ENCODE data around the gene RAD9A.

The RAD9A gene

DNA sequence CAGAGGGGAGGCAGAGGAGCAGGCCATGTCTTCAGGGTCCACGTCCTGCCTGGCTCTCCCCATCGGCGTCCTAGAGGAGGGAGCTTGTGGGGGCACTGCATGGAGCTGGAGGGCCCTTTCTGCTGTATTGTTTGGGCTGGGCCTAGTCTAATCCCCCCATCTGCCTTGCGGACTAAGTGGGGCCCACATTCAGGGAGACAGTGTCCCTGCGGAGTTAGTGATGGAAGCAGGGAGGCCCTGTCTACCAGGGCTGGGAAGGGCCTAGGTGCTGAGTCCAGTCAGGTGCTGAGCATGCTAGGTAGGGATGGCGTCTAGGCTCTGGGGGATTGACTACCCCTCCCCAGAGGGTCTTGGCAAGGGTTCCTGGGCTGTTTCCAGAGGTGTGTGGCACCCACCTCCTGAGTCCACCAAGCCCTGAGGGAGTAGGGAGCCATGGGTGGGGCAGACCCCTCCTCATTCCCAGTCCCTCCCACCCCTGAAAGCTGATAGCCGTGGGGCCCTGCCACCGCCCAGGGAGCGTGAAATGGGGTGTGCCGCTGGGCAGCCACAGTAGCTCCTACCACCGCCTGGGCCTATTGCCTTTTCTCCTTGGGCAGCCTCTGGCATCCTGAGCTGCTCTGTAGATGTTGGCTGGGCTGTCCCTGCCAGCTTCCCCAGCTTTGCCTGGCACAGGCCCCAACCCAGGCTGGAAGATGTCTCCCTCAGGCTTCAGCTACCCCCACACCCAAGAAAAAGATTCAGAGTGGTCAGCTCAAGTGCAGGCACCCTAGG, 36.6 kb upstream of the RAD9A start:
- TF ChIP-seq, protein P1, sequence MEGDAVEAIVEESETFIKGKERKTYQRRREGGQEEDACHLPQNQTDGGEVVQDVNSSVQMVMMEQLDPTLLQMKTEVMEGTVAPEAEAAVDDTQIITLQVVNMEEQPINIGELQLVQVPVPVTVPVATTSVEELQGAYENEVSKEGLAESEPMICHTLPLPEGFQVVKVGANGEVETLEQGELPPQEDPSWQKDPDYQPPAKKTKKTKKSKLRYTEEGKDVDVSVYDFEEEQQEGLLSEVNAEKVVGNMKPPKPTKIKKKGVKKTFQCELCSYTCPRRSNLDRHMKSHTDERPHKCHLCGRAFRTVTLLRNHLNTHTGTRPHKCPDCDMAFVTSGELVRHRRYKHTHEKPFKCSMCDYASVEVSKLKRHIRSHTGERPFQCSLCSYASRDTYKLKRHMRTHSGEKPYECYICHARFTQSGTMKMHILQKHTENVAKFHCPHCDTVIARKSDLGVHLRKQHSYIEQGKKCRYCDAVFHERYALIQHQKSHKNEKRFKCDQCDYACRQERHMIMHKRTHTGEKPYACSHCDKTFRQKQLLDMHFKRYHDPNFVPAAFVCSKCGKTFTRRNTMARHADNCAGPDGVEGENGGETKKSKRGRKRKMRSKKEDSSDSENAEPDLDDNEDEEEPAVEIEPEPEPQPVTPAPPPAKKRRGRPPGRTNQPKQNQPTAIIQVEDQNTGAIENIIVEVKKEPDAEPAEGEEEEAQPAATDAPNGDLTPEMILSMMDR (conservative IDR thresholded peaks at IDR 0.05): no peak
- H3K27ac ChIP-seq: peak overlapping the region; percentile 96; the same call in 1 of the 2 replicates

DNA sequence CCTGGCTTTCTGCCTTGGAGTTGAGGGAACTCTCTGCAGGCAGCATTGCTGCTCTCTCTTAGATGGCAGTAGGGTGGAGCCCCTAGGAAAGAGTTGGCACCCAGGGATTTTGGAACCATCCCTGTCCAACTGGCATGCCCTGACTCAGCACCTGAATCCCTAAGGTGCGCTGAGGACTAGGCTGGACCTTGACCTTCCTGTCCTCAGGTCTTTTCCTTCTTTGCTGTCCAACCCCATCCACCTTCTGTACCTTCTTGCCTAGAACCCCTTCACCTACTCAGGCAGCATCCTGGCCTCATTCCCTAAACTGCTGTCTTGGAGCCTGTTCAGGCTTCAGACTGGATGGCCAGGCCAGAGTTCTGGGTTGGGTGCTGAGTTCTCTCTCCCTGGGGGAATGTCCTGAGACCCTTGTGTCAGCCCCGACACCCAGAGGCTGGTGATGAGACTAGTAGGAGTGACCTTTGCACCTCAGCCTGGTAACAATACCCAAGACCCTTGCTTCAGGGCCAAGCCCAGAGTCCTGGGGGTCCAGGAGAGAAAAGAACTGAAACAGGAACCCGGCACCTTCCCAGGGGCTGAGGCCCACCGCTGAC, 35.9 kb upstream of the RAD9A start:
- TF ChIP-seq, protein P1 (conservative IDR thresholded peaks at IDR 0.05): no peak
- H3K27ac ChIP-seq: peak overlapping the region; percentile 96; the same call in 1 of the 2 replicates

DNA sequence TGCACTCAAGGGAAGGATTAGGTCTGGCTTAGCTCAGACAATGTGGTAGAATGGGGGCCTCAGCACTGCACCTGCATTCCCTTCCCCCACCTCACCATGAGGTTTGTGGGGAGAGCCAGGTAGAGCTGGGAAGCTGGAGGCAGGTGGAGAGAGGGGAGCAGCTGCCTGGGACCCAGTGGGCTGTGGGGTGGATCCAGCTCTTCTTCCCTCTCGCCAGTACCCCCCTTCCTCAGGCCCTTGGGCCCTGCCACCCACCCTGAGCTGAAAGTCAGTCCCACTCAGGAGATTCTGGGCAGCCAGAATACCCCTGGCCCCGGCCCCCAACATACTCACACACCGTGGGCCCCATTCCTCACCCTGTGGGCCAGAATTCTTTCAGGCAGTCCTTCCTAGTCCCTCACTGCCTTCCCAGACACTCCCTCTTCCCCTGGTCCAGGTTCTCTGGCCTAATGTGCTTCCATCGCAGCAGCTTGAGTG, 35.4 kb upstream of the RAD9A start:
- TF ChIP-seq, protein P1 (conservative IDR thresholded peaks at IDR 0.05): no peak
- no peak overlapping the region for H3K27ac ChIP-seq

DNA sequence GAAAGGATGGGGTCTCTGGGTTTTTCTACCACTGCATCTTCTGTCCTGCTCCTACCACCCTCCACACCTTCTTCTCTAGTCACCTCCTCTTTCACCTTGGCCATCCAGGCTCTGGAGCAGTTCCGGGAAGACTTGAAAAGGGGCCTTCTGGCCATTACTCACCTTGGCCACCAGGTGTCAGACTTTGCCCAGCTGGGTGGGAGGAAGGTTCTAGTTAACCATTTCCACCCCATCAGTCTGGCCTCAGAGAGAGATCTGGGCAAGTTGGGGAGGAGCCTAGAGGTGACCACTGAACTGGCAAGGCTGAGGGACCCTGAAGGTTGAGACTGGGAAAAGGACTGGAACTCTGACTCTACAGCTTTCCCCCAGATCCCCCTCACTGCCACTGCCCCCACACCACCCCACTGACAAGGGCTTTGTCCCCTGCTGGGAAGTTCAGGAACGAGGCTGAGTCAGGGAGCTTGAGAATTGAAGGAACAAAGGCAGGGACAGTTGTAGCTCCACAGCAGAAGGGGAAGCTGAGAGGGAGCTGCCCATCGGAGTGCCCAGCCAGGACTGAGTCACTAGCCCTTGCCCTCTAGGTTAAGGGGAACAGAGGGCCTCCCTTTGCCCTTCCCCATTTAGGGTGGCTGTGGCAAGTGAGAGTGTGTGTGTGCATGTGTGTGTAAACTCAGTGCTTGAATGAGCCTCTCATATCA, 34.8 kb upstream of the RAD9A start:
- no peak overlapping the region for H3K27ac ChIP-seq

DNA sequence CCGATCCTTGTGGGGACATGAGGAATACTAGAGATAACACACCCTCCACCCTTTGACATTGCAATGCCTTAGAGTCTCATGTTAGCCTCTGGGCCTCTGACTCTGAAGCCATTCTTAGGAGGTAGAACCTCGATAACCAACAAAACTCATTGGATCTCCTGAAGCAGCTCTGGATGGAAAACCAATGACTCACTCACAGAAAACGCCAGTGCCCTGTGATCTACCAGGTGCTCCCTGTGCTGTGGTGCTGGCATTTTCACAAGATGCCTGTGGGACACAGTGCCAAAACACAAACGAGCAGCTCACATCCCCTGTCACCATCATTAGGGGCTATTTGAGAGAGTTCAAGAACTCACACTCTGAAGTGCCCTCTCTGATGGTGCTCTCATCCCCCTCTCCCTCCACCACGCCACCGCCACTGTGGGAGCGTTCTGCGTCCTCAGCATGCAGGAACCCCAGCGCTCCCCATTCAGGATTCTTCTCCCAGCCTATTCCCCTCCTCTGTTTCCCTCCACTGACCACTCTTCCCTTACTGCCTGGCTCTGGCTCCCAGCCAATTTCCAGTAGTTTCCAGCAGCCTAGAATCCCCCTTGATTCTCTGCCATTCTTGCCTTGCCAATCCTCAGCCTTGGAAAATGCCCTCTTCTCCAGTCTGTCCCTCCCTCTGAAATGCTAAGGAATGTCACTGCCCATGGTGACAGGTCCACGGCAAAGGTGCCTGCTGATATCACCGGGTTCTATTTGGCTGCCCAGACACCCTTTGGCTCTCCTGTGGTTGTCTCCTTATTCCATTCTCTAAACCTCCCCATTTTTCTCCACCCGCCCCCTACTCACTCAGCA, 33.7 kb upstream of the RAD9A start:
- TF ChIP-seq, protein P1 (conservative IDR thresholded peaks at IDR 0.05): no peak
- H3K27ac ChIP-seq: no peak overlapping the region

More for the DNA sequence above, 34.8 kb upstream of the RAD9A start:
- TF ChIP-seq, protein P1 (conservative IDR thresholded peaks at IDR 0.05): peak; percentile 100

DNA sequence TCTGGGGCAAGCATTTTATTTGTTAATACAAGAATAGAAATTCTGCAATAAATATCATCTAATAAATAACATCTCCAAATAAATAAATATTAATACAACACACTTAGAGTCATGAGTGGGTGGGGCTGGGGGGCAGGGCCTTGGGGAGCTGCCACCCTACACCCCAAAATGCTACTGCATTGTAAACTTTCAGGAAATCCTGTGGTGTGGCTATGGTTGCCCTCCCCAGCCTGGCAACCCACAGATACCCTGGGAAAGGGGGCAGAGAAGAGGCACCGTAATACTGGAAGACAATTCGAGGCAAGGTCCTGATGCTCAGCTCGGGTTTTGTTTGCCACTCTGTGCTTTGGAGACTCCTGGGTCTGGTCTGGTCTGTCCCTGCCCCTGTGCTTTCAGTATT, 27.6 kb upstream of the RAD9A start:
- TF ChIP-seq, protein P1 (conservative IDR thresholded peaks at IDR 0.05): no peak
- H3K27ac ChIP-seq: no peak overlapping the region

Data from VCaP (cell line).